Hepatocyte (in vitro differentiated cells): ENCODE measurements around the gene MBNL1. TPM values are rescaled to one million over a fixed set of nuclear protein-coding genes. Genes with fewer than 3 reads are reported as not detected.

ENCODE experiments used
- DNase-seq: peaks from one replicate; pipeline ENCODE4 v3.0.0-alpha.2; 2016; ENCODE audit warnings: low spot score
- H2AFZ ChIP-seq: fragments of 200-600 bp; sonication (generic); 2 replicates; pipeline ENCODE4 v1.6.0; 2016; ENCODE audit warnings: antibody characterized with exemption, mild to moderate bottlenecking
- H3K27ac ChIP-seq: fragments of 200-600 bp; sonication (generic); 2 replicates; pipeline ENCODE4 v1.5.1; 2016; ENCODE audit warnings: mild to moderate bottlenecking
- H3K27me3 ChIP-seq: fragments of 200-600 bp; sonication (generic); 2 replicates; pipeline ENCODE4 v1.6.1; 2016
- H3K36me3 ChIP-seq: fragments of 200-600 bp; sonication (generic); replicated peaks from 2 replicates; pipeline ENCODE4 v1.5.1; 2016; ENCODE audit warnings: low read depth; ENCODE audit not compliant: insufficient read depth
- H3K4me1 ChIP-seq: fragments of 200-600 bp; sonication (generic); 2 replicates; pipeline ENCODE4 v1.5.1; 2016; ENCODE audit warnings: mild to moderate bottlenecking, moderate library complexity; ENCODE audit not compliant: insufficient read depth
- H3K4me2 ChIP-seq: fragments of 200-600 bp; sonication (generic); 2 replicates; pipeline ENCODE4 v1.6.0; 2016
- H3K4me3 ChIP-seq: fragments of 200-600 bp; sonication (generic); 2 replicates; pipeline ENCODE4 v1.5.1; 2016; ENCODE audit warnings: mild to moderate bottlenecking
- H3K79me2 ChIP-seq: fragments of 200-600 bp; sonication (generic); 2 replicates; pipeline ENCODE4 v1.6.0; 2017; ENCODE audit warnings: mild to moderate bottlenecking
- H3K9me2 ChIP-seq: fragments of 200-600 bp; sonication (generic); replicated peaks from 2 replicates; pipeline ENCODE4 v1.6.0; 2017; ENCODE audit warnings: mild to moderate bottlenecking; ENCODE audit not compliant: insufficient read depth
- H3K9me3 ChIP-seq: fragments of 200-600 bp; sonication (generic); 2 replicates; pipeline ENCODE4 v1.5.1; 2016; ENCODE audit warnings: low read depth, mild to moderate bottlenecking
- H4K20me1 ChIP-seq: fragments of 200-600 bp; sonication (generic); 2 replicates; pipeline ENCODE4 v1.6.0; 2016; ENCODE audit warnings: mild to moderate bottlenecking; ENCODE audit not compliant: insufficient read depth, poor library complexity, severe bottlenecking
- EZH2 ChIP-seq: fragments of 200-600 bp; sonication (generic); IDR thresholded peaks from 2 replicates; pipeline ENCODE4 v1.6.1; 2016; ENCODE audit warnings: antibody characterized with exemption, mild to moderate bottlenecking, borderline replicate concordance
- EZH2phosphoT487 ChIP-seq: fragments of 200-600 bp; sonication (generic); IDR thresholded peaks from one replicate; pipeline ENCODE4 v1.6.1; 2018; ENCODE audit warnings: antibody characterized with exemption, mild to moderate bottlenecking, low read depth, moderate library complexity; ENCODE audit not compliant: unreplicated experiment, severe bottlenecking
- WGBS: methylation state at CpG from one replicate; pipeline ENCODE4 v1.1.6; 2016; ENCODE audit warnings: low lambda C conversion rate; ENCODE audit errors: missing lambda C conversion rate; 5-methylcytosine and 5-hydroxymethylcytosine counted together
- polyA plus RNA-seq: library from polyadenylated mRNA; unstranded; fragments of >200 nt; fragmentation: Nextera tagmentation; extraction: Ambion mirVana; gene quantifications from 2 replicates; pipeline ENCODE4 v1.2.1, GENCODE V29; 2016
- total RNA-seq: library from RNA; depleted of rRNA; stranded (reverse); fragments of >200 nt; gene quantifications from 2 replicates; pipeline ENCODE4 v1.2.3, GENCODE V29; 2014
- TF ChIP-seq, protein P1 (sequence below): fragments of 200-600 bp; sonication (generic); IDR thresholded peaks from 2 replicates; pipeline ENCODE4 v1.5.1; 2016; ENCODE audit warnings: antibody characterized with exemption, mild to moderate bottlenecking; ENCODE audit not compliant: poor library complexity

MBNL1 gene
- total and polyA plus RNA-seq, 2 experiments from 2014 or later, result 20.5 to 104 TPM

DNA sequence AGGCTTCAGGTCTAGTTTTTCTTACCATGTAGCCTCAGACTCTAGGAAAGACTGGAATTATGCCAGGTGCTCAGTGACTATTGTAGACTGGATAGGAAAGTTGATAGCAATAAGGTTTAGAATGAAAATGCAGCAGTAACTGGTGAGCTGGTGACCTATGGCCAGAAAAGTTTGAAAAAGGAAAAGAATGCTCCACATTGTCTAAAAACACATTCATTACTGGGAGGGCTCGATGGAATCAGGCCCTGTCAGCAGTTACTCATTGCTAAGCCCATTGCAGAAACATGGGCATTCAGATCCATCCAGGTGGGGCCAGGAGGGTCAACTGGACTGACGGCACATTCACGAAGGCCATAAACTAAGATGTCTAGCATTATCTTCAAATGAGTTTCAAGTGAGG is 8.7 kb upstream of the MBNL1 start:
- TF ChIP-seq, protein P1, sequence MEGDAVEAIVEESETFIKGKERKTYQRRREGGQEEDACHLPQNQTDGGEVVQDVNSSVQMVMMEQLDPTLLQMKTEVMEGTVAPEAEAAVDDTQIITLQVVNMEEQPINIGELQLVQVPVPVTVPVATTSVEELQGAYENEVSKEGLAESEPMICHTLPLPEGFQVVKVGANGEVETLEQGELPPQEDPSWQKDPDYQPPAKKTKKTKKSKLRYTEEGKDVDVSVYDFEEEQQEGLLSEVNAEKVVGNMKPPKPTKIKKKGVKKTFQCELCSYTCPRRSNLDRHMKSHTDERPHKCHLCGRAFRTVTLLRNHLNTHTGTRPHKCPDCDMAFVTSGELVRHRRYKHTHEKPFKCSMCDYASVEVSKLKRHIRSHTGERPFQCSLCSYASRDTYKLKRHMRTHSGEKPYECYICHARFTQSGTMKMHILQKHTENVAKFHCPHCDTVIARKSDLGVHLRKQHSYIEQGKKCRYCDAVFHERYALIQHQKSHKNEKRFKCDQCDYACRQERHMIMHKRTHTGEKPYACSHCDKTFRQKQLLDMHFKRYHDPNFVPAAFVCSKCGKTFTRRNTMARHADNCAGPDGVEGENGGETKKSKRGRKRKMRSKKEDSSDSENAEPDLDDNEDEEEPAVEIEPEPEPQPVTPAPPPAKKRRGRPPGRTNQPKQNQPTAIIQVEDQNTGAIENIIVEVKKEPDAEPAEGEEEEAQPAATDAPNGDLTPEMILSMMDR, result no peak
- TF ChIP-seq EZH2phosphoT487 (no peak), EZH2 (no peak)
- no peaks in the 10 kb centered on the region for H3K36me3 ChIP-seq
- no peaks in the 10 kb centered on the region for H3K27me3 ChIP-seq
- H3K79me2 ChIP-seq, result no peaks in the 10 kb centered on the region
- peaks cover 17% of the 10 kb centered on the region for H3K4me1 ChIP-seq
- WGBS, result 79% methylated on average over 3 of the region's 3 CpGs
- H4K20me1 ChIP-seq, result no peaks in the 10 kb centered on the region
- no peaks in the 10 kb centered on the region for H3K9me2 ChIP-seq
- H3K27ac ChIP-seq, result no peak overlapping the region
- no peaks in the 10 kb centered on the region for H3K9me3 ChIP-seq
- H3K4me2 ChIP-seq, result no peak overlapping the region
- DNase-seq, result no peak
- H2AFZ ChIP-seq, result no peak overlapping the region
- H3K4me3 ChIP-seq, result no peak overlapping the region

DNA sequence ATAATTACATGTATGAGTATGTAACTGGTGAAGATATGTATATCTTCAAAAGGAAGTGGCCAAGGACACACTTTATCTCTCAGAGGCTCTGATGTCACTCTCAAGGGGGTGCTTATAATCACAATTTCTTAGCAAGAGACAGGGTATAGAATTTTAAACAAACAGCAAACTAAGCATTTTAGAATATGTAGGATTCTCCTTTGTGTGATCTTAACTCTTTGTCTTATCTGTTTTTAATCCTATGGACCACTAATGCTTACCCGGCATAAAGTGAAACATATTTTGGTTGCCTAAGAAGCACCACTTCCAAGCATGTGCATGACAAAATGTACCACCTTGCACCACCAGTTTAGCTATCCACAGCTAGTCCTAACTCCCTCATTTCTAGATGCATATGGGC is 8.2 kb upstream of the MBNL1 start:
- no peak for DNase-seq
- Histone ChIP-seq H2AFZ (no peak overlapping the region), H3K4me3 (no peak overlapping the region), H3K4me2 (no peak overlapping the region), H3K27me3 (no peaks in the 10 kb centered on the region), H3K9me3 (no peaks in the 10 kb centered on the region), H3K27ac (no peak overlapping the region), H3K36me3 (no peaks in the 10 kb centered on the region), H3K79me2 (no peaks in the 10 kb centered on the region), H3K4me1 (peaks cover 17% of the 10 kb centered on the region), H4K20me1 (no peaks in the 10 kb centered on the region), H3K9me2 (no peaks in the 10 kb centered on the region)
- no peak for TF ChIP-seq EZH2
- TF ChIP-seq, protein P1, result no peak
- no peak for TF ChIP-seq EZH2phosphoT487
- 88% methylated on average over 1 of the region's 1 CpG for WGBS

DNA sequence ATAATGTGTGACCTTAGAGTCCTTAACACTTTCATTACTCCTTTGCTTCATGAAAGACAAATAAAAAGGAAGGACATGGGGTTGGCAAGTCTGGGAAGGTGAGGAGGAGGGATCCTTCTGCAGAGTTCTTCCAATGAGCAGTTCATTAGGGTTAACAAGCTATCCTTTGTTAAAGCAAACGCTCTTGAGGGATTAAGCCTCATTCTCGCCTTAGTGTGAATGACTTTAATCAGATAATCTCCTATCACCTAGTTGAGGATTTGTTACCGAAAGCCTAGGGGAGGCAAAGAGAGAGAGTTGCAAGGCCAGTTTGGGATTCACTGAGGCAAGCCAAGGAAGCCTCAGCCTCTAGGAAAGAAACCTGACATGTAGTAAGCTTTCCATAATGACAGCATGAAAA is 7.4 kb upstream of the MBNL1 start:
- Histone ChIP-seq H3K4me2 (no peak overlapping the region), H3K4me1 (peaks cover 17% of the 10 kb centered on the region), H2AFZ (no peak overlapping the region), H3K27me3 (no peaks in the 10 kb centered on the region), H3K79me2 (peaks cover 3% of the 10 kb centered on the region), H3K27ac (no peak overlapping the region), H3K9me2 (no peaks in the 10 kb centered on the region), H3K9me3 (no peaks in the 10 kb centered on the region), H4K20me1 (no peaks in the 10 kb centered on the region), H3K4me3 (no peak overlapping the region), H3K36me3 (no peaks in the 10 kb centered on the region)
- TF ChIP-seq EZH2phosphoT487 (no peak), EZH2 (no peak)
- TF ChIP-seq, protein P1, result no peak
- no peak for DNase-seq
- WGBS, result 60% methylated on average over 3 of the region's 3 CpGs

DNA sequence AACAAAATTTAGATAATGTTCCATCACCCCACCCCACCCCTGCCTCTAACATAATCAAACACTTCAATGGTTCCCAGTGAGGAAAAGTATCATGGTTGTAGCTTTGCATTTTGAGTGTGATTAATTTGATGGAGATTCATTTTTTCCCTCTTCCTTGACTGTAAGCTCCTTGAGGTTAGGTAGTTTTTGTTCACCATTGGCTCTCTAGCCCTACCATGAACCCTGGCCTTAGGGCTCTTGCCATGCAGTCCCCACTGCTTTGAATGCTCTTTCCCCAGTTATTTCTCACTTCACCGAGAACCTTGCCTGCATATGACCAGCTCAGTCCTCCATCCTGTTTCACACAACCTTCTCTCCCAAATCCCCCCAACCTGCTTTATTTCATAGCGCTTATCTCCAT is 5.0 kb upstream of the MBNL1 start:
- Histone ChIP-seq H3K9me3 (no peaks in the 10 kb centered on the region), H3K4me2 (no peak overlapping the region), H3K36me3 (no peaks in the 10 kb centered on the region), H3K4me3 (no peak overlapping the region), H3K4me1 (peaks cover 24% of the 10 kb centered on the region), H2AFZ (no peak overlapping the region), H3K27ac (no peak overlapping the region), H3K27me3 (no peaks in the 10 kb centered on the region), H4K20me1 (no peaks in the 10 kb centered on the region), H3K9me2 (no peaks in the 10 kb centered on the region), H3K79me2 (peaks cover 9% of the 10 kb centered on the region)
- 98% methylated on average over 2 of the region's 2 CpGs for WGBS
- no peak for TF ChIP-seq EZH2
- TF ChIP-seq, protein P1, result no peak
- TF ChIP-seq EZH2phosphoT487, result no peak
- DNase-seq, result no peak
